B cell (primary cell): ENCODE measurements around the gene IRX4.

Experiments used
- CTCF ChIP-seq: fragments of 200-600 bp; IDR thresholded peaks from one replicate; pipeline ENCODE4 v1.8.0; 2022; ENCODE audit warnings: antibody characterized with exemption, mild to moderate bottlenecking
- EZH2 ChIP-seq: IDR thresholded peaks from 2 replicates; pipeline ENCODE4 v1.6.1; 2012; ENCODE audit warnings: borderline replicate concordance, low read depth, mild to moderate bottlenecking, moderate library complexity, low read length; ENCODE audit not compliant: insufficient read depth, poor library complexity, severe bottlenecking

DNA sequence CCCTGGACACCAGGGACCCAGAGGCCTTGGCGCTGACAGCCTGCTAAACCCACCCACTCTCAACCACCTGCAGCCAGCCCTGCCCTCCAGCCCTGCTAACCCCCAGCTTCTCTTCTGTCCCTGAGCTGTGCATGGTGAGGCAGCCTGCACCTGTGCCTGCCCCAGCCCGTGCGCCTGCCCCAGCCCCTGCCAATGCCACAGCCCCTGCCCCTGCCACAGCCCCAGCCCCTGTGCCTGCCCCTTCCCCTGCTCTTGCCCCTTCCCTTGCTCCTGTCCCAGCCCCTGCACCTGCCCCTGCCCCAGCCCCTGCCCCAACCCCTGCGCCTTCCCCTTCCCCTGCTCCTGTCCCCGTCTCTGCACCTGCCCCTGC is 43.3 kb upstream of the IRX4 start:
- TF ChIP-seq CTCF (no peak), EZH2 (no peak)
